Mesenteric fat pad (tissue), 1 donor: ENCODE results near the gene PINK1. TPM values are rescaled to one million over a fixed set of nuclear protein-coding genes. Genes with fewer than 3 reads are reported as not detected.
"Not testable (repeated sequence)": the region's sequence is repeated elsewhere in the genome, so short reads cannot be mapped to it uniquely, and the experiment has no call there.

Experiments used
- DNase-seq: peaks from one replicate; pipeline ENCODE4 v3.0.0-alpha.2; 2020; ENCODE audit warnings: low spot score
- total RNA-seq: library from RNA; stranded (reverse); fragmentation: NEBNext Ultra II Directional; extraction: Animal tissue kit (Norgen Biotek cat#: 25700); gene quantifications from one replicate; pipeline ENCODE4 v1.2.1, GENCODE V29; 2021
- donor health status: DM: yes; HTN: yes; CAD: no.

Gene PINK1
- total RNA-seq, 1 donor from 2014 or later = 87.6 TPM

DNA sequence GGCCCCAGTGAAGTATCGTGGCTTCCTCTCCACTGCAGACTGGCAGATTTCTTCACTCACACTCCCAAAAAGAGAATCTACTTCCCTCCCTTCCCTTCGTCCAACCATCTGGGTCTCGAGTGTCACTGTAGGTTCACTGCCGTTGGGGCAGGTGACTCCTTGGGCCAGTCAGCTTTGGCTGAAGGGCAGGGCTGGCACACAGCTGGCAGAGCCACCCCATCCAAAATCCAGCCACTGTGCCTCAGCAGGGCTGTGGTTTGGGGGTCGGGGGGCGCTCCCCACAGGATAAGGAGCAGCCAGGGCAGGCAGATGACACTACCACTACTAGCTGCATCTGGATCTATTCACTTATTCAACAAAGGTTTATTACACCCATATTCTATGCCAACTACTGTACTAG, 9.8 kb downstream of the PINK1 start:
- DNase-seq = no peak

DNA sequence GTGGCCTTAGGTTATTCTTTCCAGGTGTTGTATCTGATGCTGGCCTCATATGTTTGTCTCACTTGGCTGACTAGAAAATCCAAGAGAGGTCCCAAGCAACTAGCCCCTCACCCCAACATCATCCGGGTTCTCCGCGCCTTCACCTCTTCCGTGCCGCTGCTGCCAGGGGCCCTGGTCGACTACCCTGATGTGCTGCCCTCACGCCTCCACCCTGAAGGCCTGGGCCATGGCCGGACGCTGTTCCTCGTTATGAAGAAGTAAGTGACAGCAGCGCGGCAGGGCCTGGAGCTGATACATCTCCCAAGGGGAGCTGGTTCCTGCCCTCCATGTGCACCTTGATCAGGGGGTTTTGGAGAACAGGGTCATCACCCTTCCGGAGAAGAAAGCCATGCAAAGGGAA, 11.2 kb downstream of the PINK1 start:
- DNase-seq = no peak

DNA sequence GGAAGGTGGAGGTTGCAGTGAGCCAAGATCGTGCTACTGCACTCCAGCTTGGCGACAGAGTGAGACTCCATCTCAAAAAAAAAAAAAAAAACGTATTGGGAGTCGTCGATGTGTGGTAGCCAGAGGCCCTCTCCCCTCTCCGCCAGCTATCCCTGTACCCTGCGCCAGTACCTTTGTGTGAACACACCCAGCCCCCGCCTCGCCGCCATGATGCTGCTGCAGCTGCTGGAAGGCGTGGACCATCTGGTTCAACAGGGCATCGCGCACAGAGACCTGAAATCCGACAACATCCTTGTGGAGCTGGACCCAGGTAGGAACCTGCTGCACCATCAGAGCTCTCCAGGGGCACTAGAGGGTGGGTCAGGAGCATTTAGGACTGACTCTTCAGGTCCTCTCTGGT, 12.2 kb downstream of the PINK1 start:
- DNase-seq = no peak

DNA sequence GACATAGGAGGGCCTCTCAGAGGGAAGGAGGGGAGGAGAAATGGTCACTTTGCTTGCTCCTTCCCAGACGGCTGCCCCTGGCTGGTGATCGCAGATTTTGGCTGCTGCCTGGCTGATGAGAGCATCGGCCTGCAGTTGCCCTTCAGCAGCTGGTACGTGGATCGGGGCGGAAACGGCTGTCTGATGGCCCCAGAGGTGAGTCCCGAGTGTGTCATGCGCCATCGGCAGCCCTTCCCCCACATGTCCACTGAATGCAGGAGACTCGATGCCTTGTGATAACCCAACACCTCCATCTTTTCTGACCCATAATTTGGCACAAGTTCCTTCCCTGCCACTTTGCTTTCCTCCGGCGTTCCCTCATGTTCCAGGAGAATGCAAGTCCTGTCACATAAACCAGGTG, 15.2 kb downstream of the PINK1 start:
- DNase-seq = no peak

DNA sequence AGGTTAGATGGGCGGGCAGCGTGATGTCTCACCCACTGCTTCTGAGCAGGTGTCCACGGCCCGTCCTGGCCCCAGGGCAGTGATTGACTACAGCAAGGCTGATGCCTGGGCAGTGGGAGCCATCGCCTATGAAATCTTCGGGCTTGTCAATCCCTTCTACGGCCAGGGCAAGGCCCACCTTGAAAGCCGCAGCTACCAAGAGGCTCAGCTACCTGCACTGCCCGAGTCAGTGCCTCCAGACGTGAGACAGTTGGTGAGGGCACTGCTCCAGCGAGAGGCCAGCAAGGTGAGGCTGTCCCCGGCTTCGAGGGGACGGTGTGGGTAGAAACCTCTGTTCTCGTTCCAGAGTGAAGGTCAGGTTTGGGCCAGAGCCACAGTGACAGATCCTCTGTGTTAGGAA, 15.7 kb downstream of the PINK1 start:
- DNase-seq = no peak

DNA sequence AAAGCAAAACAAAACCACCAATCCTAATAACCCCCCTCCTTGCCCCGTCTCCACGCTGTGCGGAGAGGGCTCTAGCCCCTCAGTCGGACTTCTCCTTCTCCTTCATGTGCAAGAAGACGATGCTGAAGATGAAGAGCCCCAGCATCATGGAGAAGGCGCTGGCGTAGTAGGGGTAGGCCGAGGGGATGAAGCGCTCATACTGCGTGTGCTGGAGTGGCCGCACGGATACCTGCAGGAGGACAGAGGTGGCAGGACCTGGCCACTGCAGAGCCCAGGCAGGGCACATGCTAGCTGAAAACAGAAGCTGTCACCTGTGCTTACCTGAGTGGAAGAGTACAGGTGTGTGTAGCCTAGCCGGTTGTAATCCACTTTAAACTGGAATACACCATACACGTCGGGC, 19.0 kb downstream of the PINK1 start:
- DNase-seq = no peak

DNA sequence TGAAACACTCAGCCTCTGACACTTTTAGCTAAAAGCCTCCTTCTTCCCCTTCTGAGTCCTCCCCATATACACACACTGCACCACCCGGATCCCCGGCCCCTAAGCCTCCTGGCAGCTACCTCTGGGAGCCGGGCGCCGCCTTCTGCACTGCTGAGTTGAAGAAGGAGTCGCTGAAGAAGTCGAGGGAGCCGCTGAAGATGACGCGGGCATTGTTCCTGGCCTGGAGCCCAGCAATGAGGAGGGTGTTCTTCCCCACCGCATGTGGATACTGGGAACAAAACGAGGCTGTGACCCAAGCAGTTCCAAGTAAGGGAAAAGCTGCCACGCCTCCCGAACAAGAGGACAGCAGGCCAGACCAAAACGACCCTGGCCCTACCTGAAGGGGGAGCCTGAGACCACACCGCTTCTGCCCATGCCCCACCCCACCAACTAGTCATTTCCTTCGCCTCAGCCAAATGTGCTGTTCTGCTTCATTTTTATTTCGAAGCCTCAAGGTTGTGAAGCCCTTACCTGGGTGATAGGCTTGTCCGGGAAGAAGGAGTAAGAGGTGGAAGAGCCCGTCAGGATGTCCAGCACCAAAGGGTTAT, 20.9 kb downstream of the PINK1 start:
- no peak for DNase-seq

DNA sequence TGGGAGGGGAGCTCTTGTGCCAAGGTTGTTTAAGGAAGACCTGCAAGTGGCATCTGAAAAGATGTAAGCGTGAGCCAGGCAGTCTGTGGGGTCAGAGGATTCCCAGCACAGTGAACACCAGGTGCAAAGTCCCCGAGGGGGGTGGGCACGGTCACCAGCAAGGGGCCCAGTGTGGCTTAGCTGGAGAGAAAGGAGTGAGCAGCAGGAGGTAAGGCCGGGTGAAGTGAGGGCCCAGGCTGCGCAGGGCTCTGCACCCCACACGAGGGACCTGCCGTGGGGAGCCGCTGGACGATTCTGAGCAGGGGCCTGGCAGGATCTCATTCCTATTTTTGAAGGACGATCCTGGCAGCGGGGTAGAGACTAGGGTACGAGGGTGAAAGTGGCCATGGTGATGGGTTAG, 23.8 kb downstream of the PINK1 start:
- no peak for DNase-seq

DNA sequence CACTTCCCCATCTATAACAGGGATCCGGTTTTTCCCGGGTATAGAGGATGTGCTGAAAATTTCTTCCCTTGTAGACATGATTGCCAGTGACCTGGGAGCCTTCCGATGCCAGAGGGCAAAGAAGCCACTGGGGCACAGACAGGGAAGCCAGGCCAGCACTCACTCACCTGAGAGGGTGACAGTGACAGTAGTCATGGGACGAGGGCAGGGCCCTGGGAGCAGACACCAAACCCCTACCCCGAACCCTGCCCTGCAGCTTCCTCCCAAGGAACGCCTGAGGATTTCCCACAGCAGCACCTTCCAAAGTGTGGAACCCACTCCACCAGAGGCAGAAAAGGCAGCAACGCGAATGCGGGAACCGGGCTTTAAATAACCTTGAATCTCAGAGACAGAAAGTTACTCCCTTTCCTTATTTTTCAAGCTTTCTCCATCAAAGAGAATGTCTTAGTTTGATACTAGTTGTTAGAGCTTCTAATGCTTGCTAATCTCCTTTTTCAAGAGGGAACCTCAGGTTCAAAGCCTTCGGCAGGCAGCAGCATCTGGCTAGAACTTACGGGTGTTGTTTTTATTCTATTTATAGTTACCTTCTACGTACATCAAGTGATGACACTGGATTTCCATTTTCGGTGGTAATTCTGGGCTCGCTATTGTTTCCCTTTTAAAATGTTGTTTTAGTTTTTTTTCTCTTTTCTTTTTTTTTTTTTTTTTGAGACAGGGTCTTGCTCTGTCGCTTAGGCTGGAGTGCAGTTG, 25.1 kb downstream of the PINK1 start:
- no peak for DNase-seq

DNA sequence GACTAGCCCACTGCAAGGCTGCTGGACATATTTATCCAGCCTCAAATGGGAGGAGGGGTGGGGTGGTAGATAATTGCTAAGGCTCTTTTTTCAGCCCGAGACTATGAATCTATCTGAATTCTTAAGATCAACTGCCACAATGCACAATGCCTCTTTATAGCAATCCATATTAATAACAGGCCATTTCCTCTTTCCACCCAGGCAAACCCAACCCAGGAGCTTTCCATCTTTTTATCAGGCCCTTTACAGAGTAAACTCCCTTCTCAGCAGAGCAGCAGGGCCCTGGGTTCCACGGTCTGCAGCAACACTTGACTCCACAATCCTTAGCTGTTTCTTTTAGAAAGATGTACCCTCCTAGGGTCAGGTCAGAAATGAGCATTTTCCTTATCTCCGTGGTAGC, 27.1 kb downstream of the PINK1 start:
- no peak for DNase-seq

DNA sequence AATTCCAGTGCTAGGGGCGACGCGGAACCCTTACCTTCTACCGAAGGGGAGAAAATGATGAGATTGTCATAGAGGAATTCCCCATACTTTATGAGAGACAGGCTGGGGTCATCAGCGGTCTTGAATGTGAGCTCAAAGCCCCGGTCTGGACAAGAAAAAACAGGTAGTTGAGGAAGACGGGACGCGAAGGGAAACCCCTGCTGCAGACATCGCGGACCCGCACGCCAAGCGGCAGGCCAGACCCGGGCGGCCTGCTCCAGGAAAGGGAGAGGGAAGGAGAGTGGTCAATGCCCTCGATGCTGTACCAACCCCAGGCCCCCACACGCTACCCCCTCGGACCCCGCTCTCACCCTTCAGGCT, 27.6 kb downstream of the PINK1 start:
- no peak for DNase-seq

DNA sequence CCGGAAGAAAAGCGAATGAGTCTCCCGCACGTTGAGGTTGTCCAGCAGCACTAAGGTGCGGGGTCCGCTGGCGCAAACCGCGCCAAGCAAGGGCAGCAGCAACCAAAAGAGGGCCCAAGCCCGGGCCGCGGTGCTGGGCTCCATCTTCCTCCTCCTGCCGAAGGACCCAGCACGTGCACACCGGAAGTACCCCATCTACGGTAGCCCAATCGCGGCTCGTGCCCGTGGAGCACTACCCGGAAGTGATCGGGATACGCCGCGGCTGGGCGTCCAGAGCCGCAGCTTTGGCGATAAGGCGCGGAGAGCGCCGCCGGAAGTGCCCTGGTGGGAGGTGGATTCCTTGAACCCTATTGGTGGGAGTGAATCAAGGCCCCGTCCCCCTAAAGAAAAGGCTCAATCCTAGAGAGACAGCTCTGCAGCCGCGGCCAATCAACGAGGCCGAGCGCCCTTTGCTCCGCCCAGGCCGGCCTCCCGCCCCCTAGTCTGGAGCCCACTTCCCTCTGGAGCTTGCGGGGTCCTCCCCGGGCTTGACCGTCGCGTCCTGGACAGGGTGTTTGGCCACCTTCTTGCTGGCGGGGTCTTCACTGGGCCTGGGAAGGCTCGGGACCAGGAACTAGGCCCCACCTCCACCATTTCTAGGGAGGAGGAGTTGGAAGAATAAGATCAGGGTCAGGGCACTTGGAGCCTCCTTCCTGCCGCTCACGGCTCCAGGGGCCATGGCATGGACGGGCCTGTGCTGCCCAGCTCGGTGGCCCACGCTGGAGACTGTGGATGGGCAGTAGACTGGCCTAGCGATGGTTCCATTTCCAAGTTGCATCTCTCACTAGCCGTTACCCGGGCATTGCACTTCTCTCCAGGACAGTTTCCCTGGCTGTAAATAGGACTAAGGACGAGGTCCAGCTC, 28.2 kb downstream of the PINK1 start, which contains the start of gene DDOST:
Gene DDOST, minus strand, starts transcription at position 163 of the 903 bp plus-strand sequence. Its CDS starts 19 bp downstream, at position 144.
- peak; percentile 98 for DNase-seq

DNA sequence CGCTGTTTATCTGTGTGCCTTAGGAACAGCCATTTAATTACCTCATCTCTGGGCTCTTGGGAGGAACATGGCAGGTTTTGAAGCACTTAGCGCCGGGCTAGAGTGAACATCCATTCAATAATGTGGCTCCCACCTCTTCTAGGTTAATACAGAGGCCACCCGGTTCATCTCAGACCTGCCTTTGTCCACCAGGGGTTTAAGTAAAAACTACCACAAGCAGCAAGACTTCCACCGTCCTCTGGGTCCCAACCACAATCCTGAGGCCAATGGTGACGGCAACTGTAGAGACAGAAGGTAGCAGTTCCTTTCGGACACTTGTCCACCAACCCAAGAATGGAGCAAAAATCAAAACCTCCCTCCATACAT, 28.8 kb downstream of the PINK1 start:
- DNase-seq = no peak

DNA sequence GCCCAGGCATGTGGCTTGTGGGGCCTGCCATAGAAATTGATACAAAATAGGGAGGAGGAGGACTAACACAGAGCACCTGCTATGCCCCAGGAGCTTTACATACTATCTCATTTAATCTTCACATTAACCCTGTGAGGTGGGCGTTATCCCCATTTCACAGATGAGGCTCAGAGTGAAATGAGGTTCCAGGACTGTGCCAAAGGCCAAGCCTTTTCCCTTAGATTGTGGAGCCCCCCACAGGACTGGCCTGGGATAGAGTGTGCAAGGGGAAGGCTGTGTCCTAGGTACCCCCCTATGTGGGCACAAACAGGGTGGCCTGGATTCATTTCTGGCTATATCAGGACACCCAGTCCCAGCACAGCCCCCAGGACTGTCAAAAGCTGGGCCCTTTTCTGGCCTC, 30.1 kb downstream of the PINK1 start:
- DNase-seq = no peak

DNA sequence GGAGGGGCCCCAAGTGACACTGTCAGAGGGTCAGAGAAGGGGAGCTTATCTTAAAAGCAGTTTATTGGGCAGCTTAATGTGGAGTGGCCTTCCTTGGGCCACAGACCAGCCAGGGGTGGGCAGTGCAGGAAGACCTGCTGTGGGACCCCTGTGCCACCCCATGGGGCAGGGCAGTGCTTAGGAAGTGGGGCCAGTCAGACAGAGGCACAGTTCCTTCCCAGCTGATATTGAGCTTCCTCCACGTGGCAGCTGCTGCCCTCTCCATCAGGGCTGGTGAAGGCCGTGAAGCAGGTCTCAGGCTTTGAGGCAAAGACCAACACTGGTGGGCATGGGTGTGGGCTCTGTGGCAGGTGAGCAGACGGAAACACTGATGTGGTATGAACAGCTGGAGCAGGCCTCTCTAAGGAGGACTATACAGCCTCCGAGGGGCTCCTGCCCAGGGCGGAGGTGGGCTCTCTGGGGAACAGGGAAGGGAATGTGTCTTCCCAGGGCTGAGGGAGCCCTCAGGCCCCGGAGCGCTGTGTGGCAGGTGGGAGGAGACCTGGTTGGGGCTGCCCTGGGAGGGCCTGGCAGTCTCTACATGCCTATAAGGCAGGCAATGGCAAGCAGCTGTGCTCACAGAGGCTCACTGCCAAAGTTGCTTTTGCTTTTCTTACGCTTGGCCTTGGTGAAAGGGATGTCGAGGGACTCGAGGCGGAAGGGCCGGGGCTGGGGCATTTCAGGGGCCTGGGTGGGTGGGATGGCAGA, 30.9 kb downstream of the PINK1 start:
- DNase-seq = no peak

DNA sequence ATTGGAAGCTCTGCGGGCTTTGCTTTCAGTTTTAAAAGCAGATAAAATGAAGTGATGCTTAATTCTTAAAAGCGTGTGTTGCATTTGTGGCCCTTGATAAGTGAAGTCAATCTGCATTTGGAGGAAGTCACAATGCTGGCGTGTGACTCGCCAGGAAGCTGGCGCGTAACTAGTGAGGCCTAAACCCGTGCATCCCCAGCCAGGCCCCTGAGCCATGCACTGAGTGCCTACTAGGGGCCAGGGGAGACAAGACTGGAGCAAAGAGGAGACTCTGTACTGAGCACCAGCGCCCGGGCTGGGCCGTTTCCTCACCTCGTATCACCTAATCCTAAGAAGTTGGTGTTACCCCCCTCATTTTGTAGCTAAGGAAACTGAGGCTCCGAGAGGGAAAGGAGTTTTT, 32.5 kb downstream of the PINK1 start:
- DNase-seq = no peak

DNA sequence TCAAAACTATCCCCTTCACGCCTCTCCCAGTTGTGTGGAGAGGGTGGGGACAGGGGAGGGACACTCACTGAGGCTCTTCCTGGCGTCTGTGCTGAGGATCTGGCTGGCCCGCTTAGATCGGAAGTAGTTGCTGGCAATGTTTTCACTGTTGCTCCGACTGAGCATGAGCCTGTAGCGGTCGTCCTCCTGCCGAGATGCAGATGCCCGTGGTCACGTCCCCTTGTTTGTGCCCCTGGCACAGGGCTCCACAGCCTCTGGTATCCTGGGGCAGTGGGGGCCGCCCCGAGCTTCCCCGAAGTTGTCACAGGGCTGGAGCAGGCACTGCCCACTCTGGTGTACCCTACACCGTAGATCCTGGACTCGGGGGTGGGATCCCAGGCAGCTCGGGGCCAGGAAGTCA, 32.9 kb downstream of the PINK1 start:
- no peak for DNase-seq

DNA sequence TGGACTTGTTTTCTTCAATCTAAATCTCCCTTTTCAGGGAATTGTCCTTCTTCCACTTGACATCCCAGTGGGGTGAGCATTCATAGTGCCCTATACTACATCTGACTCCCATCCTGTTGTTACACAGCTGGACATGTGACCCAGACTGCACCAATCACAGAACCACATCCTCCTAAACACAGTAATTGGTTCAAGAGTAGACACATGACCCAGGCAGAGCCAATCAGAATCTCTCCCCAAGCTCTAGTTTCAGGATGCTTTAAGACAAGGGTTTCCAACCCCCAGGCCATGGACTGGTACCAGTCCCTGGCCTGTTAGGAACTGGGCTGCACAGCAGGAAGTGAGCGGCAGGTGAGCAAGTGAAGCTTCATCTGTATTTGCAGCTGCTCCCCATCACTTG, 33.5 kb downstream of the PINK1 start:
- DNase-seq = no peak

DNA sequence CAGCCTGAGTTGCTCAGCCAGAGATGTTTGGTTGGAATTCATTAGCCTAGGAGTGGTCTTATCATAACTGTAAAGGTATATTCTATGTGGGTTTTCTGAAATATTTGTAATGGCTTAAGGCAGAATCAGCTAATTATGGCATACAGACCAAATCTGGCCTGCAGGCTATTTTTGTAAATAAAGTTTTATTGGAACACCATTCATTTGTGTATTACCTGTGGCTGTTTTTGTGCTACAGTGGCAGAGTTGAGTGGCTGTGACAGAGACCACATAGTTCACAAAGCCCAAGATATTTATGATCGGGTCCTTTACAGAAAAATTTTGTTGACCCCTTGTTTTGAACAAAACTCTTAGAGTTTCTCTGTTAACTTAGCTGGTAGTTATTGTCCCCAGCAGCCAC, 35.3 kb downstream of the PINK1 start:
- no peak for DNase-seq

DNA sequence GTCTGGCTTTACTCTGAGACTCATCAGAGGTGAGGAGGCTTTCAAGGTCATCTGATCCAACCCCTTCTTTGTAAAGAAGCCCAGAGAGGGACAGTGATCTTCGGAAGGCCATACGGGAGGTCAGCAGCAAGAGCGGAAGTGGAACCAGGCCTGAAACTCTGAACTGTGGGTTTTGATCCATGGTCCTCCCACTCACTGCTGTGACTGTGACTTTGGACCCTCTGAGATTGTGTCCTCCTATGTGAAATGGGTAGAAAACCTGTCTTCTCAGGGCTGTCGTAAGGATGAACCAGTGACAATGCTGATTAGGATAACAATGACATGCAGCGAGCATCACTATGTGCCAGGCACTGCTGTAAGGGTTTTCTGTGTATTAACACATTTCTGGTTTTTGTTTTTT, 37.7 kb downstream of the PINK1 start:
- DNase-seq = no peak

DNA sequence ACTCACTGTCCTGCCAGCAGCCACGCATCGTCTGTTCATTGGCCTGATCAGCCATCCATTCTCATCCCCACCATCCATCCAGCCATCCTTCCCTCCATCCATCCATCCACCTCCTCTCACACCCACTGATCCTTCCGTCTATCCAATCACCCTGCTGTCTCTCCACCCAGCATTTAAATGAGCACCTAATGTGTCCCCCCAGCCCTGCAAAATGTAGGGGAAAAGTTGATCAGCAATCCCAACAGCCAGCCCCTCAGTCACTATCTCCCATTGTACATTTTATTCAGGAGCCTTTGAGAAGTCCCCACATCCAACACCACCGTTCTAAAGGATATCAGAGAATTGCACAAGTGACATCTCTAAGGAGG, 39.0 kb downstream of the PINK1 start:
- no peak for DNase-seq

DNA sequence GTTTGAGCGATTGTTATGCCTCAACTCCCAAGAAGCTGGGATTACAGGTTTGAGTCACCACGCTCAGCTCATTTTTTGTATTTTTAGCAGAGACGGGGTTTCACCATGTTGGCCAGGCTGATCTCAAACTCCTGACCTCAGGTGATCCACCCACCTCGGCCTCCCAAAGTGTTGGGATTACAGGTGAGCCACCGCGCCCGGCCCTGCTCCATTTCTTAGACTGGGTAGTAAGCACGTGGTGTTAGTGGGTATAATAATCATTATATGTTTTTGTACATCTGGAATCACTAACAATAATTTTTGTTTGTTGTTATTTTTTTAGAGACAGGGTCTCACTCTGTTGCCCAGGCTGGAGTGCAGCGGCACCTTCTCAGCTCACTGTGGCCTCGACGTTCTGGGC, 40.4 kb downstream of the PINK1 start:
- not testable (repeated sequence) for DNase-seq
